HFF-Myc (cell line): Measurements from ENCODE around the gene PDE7B.

Source experiments
- DNase-seq: peaks from one replicate; pipeline ENCODE4 v3.0.0-alpha.2; 2011; ENCODE audit warnings: low read depth; ENCODE audit errors: extremely low read depth
- H3K4me3 ChIP-seq: replicated peaks from 2 replicates; pipeline ENCODE4 v1.5.1; 2011; ENCODE audit warnings: low read depth, mild to moderate bottlenecking, control low read depth, low read length
- CTCF ChIP-seq: IDR thresholded peaks from 2 replicates; pipeline ENCODE4 v1.5.1; 2012; ENCODE audit warnings: mild to moderate bottlenecking, low read depth, low read length, control low read depth; ENCODE audit errors: missing control alignments

The PDE7B gene

GRCh38 chr6:136073216-136073615 lies 221.7 kb downstream of the PDE7B start:
- H3K4me3 ChIP-seq = no peak overlapping the region
- TF ChIP-seq CTCF = no peak
- no peak for DNase-seq

- TF ChIP-seq CTCF = no peak
- H3K4me3 ChIP-seq = no peak overlapping the region
- DNase-seq = no peak
These were observed 225.0 kb downstream of the PDE7B start for GRCh38 chr6:136076496-136076895.

GRCh38 chr6:136077834-136078576 lies 226.5 kb downstream of the PDE7B start:
- DNase-seq = no peak
- no peak overlapping the region for H3K4me3 ChIP-seq
- TF ChIP-seq CTCF = no peak

- H3K4me3 ChIP-seq = no peak overlapping the region
- TF ChIP-seq CTCF = no peak
- DNase-seq = no peak
These were observed 228.4 kb downstream of the PDE7B start for GRCh38 chr6:136079701-136080565.

DNA sequence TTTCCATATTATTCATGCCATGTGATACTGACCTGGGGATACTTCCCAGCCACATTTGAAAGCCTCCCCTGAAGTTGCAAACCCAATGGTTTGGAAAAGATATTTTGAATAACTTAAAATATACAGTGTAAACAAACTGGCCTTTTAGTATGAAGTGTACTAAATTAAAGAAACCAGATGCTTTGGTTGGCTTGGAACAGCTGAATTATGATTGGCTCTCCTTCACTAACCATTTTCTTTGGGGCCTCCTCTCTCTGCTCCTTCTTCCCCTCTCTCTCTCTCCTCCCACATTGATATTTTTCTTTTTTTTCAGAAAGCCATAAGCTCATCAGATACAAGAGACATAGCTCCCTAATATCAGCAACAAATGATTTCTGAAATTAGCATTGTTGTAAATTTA lies 232.0 kb downstream of the PDE7B start:
- no peak for TF ChIP-seq CTCF
- no peak for DNase-seq
- H3K4me3 ChIP-seq = no peak overlapping the region

DNA sequence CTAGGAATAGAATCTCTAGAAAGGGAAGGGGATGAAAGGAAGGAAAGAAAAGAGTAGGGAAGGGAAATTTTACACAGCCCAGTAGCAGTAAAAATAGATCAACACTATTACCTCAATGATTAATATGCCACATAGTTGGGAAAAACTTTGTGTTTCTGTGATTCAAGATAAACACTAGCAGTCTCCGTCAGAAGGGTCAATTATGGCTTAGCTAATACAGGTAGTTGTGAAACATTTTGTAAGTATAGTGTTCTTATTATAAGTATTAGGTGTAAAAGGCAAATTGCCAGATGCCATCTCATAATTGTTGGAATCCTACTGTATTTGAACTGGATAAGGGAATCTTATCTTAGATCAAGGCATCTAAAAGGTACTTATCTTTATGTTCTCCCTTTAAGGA lies 232.9 kb downstream of the PDE7B start:
- DNase-seq = no peak
- H3K4me3 ChIP-seq = no peak overlapping the region

More for the DNA sequence above, 232.9 kb downstream of the PDE7B start:
- TF ChIP-seq CTCF = no peak
